Prostate gland (tissue), 2 donors: ENCODE data around the gene MAPKAP1.

Source experiments
- CTCF ChIP-seq, 4 experiments: fragments of 200-600 bp in 2 of 4; fragments of 450-650 bp in 2 of 4; sonication (generic) in 2 of 4; IDR thresholded peaks; 1 replicate in 3 of 4; 2 replicates in 1 of 4; pipeline ENCODE4 v1.5.1; 2016 to 2019; ENCODE audit warnings: antibody characterized with exemption in 4 of 4, mild to moderate bottlenecking in 2 of 4, moderate library complexity in 2 of 4
- POLR2A ChIP-seq: fragments of 450-650 bp; IDR thresholded peaks from one replicate; pipeline ENCODE4 v1.6.1; 2016; ENCODE audit warnings: antibody characterized with exemption, mild to moderate bottlenecking
- POLR2AphosphoS5 ChIP-seq: sonication (generic); formaldehyde crosslinking; IDR thresholded peaks from one replicate; pipeline ENCODE4 v1.6.1; 2017; ENCODE audit warnings: antibody characterized with exemption

DNA sequence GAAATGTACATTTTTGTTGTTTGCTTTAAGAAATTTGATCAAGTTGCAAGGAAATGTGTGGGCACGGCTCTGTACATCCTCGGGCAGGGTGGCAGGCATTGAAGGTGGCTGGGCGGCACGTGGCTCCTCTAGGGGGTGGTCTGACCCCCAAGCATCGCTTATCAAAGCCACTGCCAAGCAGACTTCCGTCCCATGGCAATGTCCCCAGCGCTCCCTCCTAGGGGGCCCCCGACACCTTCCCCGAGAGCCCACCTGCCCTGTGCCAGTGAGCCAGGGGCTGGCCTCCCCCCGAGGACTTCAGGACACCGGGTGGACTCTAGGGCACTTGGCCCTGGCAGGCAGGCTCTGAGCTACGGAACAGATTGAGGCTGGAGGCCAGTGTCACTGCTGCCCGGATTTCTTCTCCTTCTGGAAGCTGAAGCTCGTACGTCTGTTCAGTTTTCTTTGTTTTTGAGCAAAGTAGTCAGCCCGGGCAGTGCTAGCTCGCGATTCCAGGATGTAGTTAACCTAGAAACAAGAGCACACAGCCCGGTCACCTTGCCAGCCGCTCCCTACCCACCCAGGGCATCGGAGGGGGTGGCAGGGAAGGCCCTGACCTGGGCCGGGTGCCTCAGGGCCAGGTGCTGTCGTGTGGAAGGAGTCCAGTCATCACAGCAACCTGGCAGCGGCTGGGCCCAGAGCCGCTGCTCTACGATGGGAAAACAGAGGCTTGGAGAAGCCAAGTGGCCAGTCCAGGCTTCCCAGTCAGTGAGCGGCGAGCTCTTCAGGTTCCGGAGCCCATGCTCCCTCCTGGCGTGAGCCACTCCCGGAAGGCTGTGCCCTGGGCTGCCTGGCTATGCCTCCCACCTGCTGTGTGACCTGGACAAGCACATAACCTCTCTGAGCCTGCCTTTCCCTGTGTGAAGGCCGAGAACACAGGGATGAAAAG is 268.2 kb downstream of the MAPKAP1 start:
- TF ChIP-seq CTCF (IDR thresholded peaks at IDR 0.05) (no peak), POLR2A (no peak), POLR2AphosphoS5 (no peak)
